HFFc6 (cell line): ENCODE results near the gene ADGRL3. TPM values are rescaled to one million over a fixed set of nuclear protein-coding genes. Genes with fewer than 3 reads are reported as not detected.

Experiments used
- DNase-seq: peaks from one replicate; pipeline ENCODE4 v3.0.0-alpha.2; 2018
- H3K27ac Mint-ChIP-seq: 2 replicates; pipeline ENCODE4 v1.8.0; 2020; ENCODE audit warnings: mild to moderate bottlenecking, mixed read lengths
- H3K27me3 Mint-ChIP-seq: 2 replicates; pipeline ENCODE4 v1.8.0; 2021; ENCODE audit warnings: mild to moderate bottlenecking, moderate library complexity, mixed read lengths; ENCODE audit not compliant: insufficient read depth
- H3K36me3 Mint-ChIP-seq: 2 replicates; pipeline ENCODE4 v1.8.0; 2021; ENCODE audit warnings: low read depth, mixed read lengths
- H3K4me1 Mint-ChIP-seq: 2 replicates; pipeline ENCODE4 v1.8.0; 2020; ENCODE audit warnings: low read depth, mixed read lengths
- H3K4me3 Mint-ChIP-seq: 2 replicates; pipeline ENCODE4 v1.8.0; 2020; ENCODE audit warnings: mild to moderate bottlenecking, moderate library complexity, mixed read lengths
- H3K9me3 Mint-ChIP-seq: 2 replicates; pipeline ENCODE4 v1.8.0; 2020; ENCODE audit warnings: mild to moderate bottlenecking, mixed read lengths
- CTCF ChIP-seq: fragments of 200-600 bp; sonication (generic); IDR thresholded peaks from 2 replicates; pipeline ENCODE4 v1.5.0; 2021; ENCODE audit warnings: antibody characterized with exemption, mild to moderate bottlenecking
- total RNA-seq, 6 experiments: library from RNA; stranded (reverse); fragmentation: NEBNext Ultra II Directional; extraction: Animal tissue kit (Norgen Biotek cat#: 25700); gene quantifications; 2 replicates in 1 of 6; 3 replicates in 5 of 6; pipeline ENCODE4 v1.2.3, GENCODE V29; 2021

Gene ADGRL3
- total RNA-seq, 6 experiments from 2014 or later, result not detected

- Mint-ChIP-seq H3K4me1 (no peaks in the 10 kb centered on the region), H3K9me3 (peaks cover 21% of the 10 kb centered on the region; the same call in 1 of the 2 replicates), H3K36me3 (no peaks in the 10 kb centered on the region), H3K27ac (no peak overlapping the region), H3K4me3 (no peak overlapping the region), H3K27me3 (no peaks in the 10 kb centered on the region; the same call in 1 of the 2 replicates)
- no peak for TF ChIP-seq CTCF
- DNase-seq, result no peak
Observed at GRCh38 chr4:61425315-61425714, 225.2 kb downstream of the ADGRL3 start.

GRCh38 chr4:61426229-61426628 lies 226.1 kb downstream of the ADGRL3 start:
- Mint-ChIP-seq H3K27me3 (no peaks in the 10 kb centered on the region; the same call in 1 of the 2 replicates), H3K36me3 (no peaks in the 10 kb centered on the region), H3K27ac (no peak overlapping the region), H3K4me1 (no peaks in the 10 kb centered on the region), H3K9me3 (peaks cover 21% of the 10 kb centered on the region; the same call in 1 of the 2 replicates), H3K4me3 (no peak overlapping the region)
- no peak for DNase-seq
- TF ChIP-seq CTCF, result no peak

GRCh38 chr4:61427099-61427817 lies 227.1 kb downstream of the ADGRL3 start:
- H3K4me1 Mint-ChIP-seq, result no peaks in the 10 kb centered on the region
- no peak for TF ChIP-seq CTCF
- H3K27me3 Mint-ChIP-seq, result no peaks in the 10 kb centered on the region; the same call in 1 of the 2 replicates
- no peak overlapping the region for H3K27ac Mint-ChIP-seq
- H3K36me3 Mint-ChIP-seq, result no peaks in the 10 kb centered on the region
- H3K4me3 Mint-ChIP-seq, result no peak overlapping the region
- H3K9me3 Mint-ChIP-seq, result peaks cover 21% of the 10 kb centered on the region; the same call in 1 of the 2 replicates
- DNase-seq, result no peak

- no peak for TF ChIP-seq CTCF
Observed at GRCh38 chr4:61427818-61428495, 227.8 kb downstream of the ADGRL3 start.

GRCh38 chr4:61428950-61429349 lies 228.8 kb downstream of the ADGRL3 start:
- Mint-ChIP-seq H3K9me3 (peaks cover 20% of the 10 kb centered on the region), H3K4me1 (no peaks in the 10 kb centered on the region), H3K27ac (no peak overlapping the region), H3K36me3 (no peaks in the 10 kb centered on the region), H3K27me3 (no peaks in the 10 kb centered on the region; the same call in 1 of the 2 replicates), H3K4me3 (no peak overlapping the region)
- no peak for TF ChIP-seq CTCF
- DNase-seq, result no peak

More at GRCh38 chr4:61427818-61428495, 227.8 kb downstream of the ADGRL3 start:
- Mint-ChIP-seq H3K27me3 (no peaks in the 10 kb centered on the region; the same call in 1 of the 2 replicates), H3K27ac (no peak overlapping the region), H3K4me3 (no peak overlapping the region), H3K36me3 (no peaks in the 10 kb centered on the region), H3K4me1 (no peaks in the 10 kb centered on the region), H3K9me3 (peaks cover 21% of the 10 kb centered on the region; the same call in 1 of the 2 replicates)
- no peak for DNase-seq
